Fibroblast of villous mesenchyme (primary cell): ENCODE measurements around the gene THTPA. TPM values are rescaled to one million over a fixed set of nuclear protein-coding genes. Genes with fewer than 3 reads are reported as not detected.
A peak's percentile ranks its signal among the peaks of the same experiment; 100 is the strongest.

Source experiments
- DNase-seq: peaks from one replicate; pipeline ENCODE4 v3.0.0-alpha.2; 2010; ENCODE audit warnings: low read depth
- H3K4me3 ChIP-seq: 2 replicates; pipeline ENCODE4 v1.5.1; 2011; ENCODE audit warnings: low read depth, mild to moderate bottlenecking, low read length
- total RNA-seq: library from RNA; depleted of rRNA; stranded (reverse); fragments of >200 nt; gene quantifications from 2 replicates; pipeline ENCODE4 v1.2.3, GENCODE V29; 2012
- TF ChIP-seq, protein P1 (sequence below): IDR thresholded peaks from 2 replicates; pipeline ENCODE4 v1.5.1; 2012; ENCODE audit warnings: low read depth, mild to moderate bottlenecking, low read length; ENCODE audit not compliant: insufficient read depth

The THTPA gene
- total RNA-seq, 1 donor, result 15.5 TPM

- peak; percentile 41 for DNase-seq
- TF ChIP-seq, protein P1, sequence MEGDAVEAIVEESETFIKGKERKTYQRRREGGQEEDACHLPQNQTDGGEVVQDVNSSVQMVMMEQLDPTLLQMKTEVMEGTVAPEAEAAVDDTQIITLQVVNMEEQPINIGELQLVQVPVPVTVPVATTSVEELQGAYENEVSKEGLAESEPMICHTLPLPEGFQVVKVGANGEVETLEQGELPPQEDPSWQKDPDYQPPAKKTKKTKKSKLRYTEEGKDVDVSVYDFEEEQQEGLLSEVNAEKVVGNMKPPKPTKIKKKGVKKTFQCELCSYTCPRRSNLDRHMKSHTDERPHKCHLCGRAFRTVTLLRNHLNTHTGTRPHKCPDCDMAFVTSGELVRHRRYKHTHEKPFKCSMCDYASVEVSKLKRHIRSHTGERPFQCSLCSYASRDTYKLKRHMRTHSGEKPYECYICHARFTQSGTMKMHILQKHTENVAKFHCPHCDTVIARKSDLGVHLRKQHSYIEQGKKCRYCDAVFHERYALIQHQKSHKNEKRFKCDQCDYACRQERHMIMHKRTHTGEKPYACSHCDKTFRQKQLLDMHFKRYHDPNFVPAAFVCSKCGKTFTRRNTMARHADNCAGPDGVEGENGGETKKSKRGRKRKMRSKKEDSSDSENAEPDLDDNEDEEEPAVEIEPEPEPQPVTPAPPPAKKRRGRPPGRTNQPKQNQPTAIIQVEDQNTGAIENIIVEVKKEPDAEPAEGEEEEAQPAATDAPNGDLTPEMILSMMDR, result peak; percentile 82
- no peak overlapping the region for H3K4me3 ChIP-seq
Measured at GRCh38 chr14:23539248-23540140, 16.6 kb upstream of the THTPA start.

DNA sequence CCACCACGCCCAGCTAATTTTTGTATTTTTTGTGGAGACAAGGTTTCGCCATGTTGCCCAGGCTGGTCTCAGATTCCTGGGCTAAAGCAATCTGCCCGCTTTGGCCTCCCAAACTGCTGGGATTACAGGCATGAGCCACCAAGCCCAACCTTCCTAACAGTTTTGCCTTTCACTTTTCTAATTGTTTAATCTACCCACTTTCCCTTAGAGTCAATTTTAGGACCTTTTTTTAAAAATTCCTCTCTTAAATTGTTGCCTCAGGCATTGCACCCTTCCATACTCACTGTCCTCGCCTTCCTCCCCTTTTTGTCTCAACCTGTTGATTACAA lies 16.0 kb upstream of the THTPA start:
- TF ChIP-seq, protein P1, result no peak
- no peak overlapping the region for H3K4me3 ChIP-seq
- no peak for DNase-seq

GRCh38 chr14:23542261-23542660 lies 13.8 kb upstream of the THTPA start:
- TF ChIP-seq, protein P1, result no peak
- no peak overlapping the region for H3K4me3 ChIP-seq
- DNase-seq, result no peak

- no peak for DNase-seq
- TF ChIP-seq, protein P1, result no peak
- no peak overlapping the region for H3K4me3 ChIP-seq
Measured at GRCh38 chr14:23543403-23543802, 12.7 kb upstream of the THTPA start.

DNA sequence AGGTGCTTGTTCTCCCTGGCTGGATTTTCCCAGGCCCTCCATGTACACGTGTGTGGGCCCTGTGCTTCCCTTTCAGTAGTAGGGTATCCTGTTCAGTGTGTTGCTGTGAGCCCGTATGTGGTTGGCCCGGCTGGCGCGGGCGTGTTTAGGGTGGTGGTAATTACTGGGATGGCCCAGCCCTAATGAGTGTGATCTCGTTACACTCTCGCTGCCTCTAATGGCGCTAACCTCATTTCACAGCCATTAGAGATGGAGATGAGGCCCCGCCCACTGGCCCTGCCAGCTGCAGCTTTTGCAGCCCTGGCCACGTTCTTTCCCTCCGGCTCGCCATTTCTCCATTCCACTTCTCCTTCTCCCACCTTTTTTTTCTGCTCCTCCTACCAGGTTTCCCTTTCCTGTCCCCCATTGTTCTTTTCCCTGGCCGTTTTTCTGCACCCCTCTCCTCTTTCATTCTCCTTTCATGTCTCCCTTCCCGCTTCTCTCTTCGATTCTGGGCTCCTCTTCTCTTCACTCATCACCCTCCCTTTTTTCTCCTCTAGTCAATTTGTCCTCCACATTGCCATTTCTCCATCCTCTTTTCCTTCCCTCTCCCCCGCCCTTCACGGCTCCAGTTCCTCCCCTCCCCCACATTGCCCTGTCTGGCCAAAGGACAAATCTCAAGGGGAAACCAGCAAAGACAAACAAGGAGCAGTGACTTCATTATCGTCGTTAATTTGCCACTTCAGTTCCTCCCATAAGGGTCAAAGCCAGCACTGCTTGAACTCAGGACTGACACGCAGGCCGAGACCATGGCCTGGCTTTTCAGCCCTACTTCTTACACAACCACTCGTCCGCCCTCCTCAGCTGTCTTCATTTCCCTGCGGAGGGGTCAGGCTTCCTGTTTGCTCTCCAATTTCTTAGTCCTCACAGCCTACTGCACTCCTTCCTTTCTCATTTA lies 11.3 kb upstream of the THTPA start:
- TF ChIP-seq, protein P1, result no peak
- no peak overlapping the region for H3K4me3 ChIP-seq
- DNase-seq, result no peak

DNA sequence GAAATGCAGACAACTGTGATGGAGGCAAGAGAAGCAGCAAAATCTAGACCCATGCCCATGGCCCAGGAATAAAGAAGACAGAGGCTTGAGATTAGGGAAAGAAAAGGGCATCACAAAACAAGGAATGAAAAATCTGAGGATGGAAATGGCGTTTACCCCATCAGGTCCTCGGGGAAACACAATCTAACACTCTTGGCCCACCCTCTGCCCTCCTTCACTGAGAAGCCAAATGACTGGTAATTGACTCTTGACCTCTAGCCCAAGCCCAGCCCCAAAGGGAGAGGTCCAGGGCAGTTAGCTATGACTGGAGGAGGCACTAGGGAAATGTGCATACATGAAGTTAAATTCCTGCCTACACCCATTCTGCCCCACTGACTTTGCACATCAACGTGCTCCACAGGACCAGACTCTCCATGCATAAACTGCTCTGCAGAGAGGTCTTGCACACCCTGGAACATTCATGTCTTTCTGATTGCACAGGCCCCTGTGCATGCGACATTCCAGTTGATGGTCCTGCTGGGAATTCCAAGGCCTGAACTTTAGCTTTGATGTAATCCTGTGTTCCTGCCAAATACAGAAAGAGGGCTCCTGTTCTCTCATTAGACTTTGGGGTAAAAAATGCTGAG lies 10.2 kb upstream of the THTPA start:
- TF ChIP-seq, protein P1, result no peak
- no peak overlapping the region for H3K4me3 ChIP-seq
- DNase-seq, result no peak
